Femur (tissue), 1 donor: ENCODE measurements around the gene HOXB8.

Source experiments
- DNase-seq: peaks from one replicate; pipeline ENCODE4 v3.0.0-alpha.2; 2017

The HOXB8 gene

DNA sequence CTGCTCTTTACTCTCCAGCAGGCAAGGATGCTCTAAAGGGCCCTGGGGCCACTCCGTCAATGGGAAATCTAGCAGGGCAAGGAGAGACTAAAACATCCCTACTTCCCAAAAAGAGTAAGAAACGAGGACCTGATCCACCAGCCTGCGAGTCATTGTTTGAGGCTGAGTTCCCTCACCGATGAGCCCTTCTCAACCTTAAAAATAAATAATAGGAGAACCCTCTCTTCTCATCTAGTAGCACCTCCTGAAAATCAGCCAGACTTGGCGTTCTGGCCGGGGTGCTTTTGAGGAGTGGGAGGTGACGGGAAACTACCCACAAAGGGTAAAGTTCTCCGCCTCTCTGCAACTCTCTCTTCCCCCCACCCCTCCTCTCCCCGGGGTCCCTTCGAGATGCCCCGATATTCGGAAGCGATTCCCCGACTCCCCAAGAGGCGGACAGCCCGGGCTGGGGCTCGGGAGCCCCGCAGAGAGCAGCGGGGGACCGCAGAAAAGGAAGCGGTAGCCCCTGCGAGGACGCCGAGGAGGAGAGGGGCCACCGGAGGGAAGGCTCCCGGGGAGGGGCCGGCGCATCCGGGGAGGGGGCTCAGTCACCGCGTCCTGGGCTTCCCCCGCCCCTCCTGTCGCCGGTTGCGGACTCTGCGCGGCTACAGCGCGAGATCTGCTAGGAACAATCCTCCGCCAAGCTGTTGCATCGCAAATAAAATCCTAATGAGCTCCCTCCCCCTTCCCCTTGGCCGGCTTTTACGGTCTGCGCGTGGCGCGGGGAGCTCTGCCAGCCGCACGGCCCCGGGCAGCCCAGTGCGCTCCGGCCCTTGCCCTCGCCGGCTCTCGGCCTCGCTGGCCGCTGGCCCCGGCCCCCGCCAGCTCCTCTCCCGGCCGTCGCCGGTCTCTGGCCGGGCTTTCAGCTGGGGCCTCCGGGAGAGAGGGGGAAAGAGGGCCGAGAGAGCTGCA is 9.7 kb upstream of the HOXB8 start:
- no peak for DNase-seq

DNA sequence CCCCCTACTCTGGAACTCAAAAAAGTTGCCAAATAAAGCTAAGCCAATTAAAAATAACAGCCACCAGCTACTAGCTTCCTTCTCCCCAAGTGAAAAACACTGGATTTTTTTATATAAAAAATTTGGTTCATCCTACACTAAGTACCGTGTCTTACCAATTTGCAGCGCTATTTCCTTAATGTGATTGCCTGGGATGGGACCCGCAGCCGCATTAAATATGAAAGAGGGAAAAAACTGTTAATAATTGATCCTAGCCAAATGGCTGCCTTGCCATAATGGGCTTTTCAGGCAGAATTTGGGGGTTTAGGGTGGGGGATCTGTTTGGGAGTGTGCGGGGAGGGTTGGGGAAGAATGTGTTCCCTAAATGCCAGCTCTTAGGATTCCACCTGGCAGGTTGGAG is 9.0 kb upstream of the HOXB8 start:
- no peak for DNase-seq

DNA sequence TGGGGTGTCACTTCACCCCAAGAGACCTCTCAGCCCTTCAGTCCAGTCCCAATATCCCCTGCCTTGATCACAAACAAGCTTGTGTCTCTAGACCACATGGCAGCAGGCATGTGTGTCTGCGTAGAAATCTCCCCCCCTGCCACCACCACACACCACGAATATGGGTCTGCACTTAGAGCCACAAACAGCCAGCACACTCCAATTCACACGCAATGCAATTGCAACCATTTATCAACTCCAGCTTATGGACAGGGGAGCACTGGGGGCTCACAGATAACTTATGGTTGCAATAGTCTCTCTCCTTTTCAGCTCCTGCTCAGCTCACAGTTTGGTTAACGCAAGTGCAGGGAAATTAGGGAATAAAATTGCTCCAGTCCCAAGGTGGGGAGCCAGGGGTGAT is 8.5 kb upstream of the HOXB8 start:
- DNase-seq: no peak

DNA sequence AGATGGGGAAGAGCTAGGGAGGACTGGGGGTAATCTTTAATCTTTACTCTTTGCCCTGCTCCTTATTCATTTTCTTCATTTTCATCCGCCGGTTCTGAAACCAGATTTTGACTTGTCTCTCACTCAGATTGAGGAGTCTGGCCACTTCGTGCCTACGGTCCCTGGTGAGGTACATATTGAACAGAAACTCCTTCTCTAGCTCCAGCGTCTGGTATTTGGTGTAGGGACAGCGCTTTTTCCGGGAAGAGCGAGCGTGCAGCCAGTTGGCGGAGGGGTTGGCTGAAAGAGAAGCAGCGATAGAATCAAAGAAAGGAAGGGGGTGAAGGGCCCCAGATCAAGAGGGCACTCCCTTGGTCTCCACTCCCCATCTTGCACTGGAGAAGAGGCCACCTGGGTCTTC is 7.8 kb upstream of the HOXB8 start:
- DNase-seq: no peak

DNA sequence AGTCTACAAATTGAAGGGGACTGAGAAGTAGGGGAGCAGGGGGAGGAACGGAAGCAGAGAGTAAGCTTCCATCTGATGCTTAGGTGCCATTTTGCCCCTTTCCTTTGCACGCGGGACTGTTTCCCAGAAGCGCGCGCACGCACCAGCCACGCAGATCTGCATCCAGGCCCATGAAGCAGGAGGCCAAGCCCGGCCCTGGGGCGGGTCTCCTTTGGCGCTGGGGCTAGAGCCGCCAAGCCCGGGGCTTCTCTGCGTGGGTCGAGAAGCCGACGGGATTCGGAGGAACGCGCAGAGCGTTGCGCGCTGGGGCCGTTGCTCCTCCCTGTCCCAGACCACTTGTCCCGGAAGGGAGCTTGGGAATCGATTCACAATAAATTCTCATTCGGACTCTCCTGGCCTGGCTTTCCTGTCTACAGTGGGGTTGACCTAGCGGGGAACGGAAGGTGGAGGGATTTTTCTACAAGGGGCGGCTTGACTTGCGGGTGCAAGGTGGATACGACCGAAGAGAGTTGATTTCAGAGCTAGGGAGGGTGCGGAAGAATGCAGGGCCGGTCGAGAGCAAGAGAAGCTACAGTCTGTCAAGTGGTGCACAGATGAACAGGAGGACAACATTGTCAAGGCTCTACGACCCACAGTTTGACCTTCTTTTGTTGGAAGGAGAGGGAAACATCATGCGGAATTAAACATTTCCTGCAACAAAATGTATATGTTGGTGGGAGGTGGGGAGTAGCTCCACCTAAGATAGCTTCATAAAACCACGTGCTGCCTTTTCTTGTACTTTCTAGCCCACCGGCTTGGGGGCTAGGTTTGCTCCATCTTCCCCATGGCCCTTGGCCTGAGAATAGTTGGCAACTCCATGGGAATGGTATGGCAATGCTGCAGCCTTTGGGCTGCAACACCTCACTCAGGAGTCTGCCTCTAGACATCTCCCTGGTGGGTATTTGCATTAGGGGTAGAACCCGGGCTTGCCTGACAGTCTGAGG is 6.6 kb upstream of the HOXB8 start:
- no peak for DNase-seq

DNA sequence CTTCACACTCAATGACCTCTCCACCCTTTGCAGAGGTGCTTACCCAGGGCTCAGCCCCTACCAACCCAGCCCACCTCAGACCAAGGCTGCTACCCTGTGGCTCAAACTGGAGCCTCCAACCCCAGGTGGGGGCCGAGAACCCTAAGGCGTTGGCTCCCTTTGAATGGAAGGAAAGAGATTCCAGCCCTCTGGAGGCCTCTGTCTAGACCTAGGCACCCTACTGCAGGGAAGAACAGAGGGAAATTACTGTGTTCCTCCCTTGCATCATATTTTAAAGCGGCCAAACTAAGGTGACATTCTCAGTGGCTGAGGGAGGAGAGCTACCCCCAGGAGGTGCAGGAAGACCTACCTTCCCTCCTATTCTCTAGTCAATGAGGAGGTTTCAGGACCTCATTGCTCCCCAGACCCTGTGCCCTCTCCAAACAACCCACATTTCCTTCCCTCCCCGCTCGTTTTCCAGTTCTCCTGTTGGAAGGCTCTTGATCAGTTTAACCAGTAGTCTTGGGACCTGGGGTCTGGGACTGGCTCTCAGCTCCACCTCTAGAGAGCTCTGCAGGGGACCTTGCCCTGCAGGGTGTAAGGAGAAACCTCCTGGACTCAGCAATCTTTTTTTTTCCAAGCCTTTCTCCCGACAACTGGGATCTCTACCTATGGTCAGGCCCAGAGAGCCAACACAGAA is 5.5 kb upstream of the HOXB8 start:
- DNase-seq: no peak

DNA sequence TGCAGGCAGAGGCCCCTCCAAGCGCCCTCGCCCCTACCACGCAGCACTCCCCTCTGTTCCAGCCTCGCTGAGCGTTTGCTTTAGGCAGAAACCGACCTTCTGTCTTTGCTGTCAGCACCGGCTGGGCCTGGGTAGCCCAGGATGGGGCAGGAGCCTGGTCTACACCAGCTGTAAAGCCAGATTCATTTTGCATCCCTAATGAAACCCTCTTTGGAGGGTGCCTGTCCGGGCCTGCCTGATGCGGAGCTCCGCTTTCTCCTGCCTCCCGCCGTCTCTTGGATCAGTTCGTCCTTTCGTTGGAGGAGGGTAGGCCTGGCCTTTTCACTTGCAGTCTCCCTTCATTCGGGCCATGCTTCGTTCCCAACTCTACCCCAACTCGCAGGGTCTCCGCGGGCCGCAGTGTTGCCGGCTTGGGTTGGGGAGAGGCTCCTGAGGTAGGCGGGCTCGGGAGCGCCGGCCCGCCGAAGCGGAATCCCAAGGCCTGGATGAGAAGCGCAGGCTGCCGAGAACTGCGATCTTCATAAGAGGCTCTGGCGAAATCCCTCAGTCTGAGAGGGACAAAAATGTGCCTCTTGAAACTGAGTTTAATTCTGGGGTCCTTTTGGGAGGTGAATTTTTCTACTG is 4.8 kb upstream of the HOXB8 start:
- DNase-seq: no peak

DNA sequence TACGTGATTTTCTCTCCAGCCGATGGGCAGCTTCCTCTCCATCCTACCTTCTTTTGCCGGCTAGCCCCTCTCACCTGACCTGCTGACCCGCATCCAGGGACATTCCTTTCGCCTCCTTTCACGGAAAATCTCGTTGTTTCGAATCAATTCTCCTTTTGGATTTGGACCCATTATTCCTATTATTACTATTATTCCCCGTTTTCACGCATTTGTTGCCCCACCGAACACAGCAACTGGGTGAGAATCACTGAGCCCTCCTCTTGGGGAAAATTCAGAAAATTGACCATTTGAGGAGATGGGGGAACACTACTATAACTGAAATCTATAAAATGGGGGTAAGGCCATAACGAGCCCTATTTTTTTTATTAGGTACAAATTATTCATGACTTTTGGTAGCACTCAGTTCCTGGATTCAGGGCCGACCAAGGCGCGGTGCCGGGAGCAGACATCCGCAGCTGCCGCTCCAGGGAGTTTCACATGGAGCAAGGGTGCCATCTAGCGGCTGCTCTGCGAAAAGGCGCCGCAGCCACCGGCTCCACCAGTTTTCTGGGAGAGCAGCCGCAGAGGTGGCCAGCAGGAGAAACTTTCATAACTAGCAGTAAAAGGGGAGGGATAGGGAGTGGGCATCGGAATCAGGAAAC is 3.3 kb upstream of the HOXB8 start:
- DNase-seq: peak; percentile 92

DNA sequence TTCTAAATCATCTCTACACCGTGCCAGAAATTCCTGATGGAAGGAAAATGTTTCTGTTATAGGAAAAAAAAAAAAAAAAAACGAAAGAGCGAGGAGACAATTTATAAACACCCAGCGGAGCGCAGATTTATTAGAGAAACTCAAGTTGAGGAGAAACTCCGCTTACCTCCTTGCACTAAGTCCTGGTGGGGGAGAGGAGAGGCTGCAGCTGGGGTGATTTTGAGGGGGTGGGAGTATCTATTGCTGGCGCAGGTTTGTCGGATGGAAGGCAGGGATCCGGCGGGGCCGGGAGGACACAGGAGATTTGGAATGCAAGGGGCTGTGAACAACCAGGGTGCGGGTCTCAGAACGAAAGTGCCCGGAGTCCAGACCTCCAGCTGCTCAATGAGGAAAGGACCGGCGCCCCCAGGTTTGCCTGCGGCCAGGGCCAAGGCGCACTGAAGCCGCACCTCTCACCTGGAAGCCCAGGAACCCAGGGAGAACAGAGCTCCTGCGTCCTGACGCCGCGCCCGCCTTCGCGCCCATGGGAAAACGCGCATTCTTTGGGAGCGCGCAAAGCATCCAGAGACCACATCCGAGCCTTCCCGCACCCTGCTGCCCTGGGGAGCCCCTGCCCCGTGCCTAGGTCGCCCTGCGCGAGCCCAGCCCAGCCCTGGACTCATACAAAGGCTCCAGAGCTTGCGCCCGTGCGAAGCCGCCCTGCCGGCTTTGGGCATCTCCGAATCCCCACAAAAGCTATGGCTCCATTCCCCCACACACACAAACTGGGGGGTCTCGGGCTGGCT is 2.6 kb upstream of the HOXB8 start:
- no peak for DNase-seq

DNA sequence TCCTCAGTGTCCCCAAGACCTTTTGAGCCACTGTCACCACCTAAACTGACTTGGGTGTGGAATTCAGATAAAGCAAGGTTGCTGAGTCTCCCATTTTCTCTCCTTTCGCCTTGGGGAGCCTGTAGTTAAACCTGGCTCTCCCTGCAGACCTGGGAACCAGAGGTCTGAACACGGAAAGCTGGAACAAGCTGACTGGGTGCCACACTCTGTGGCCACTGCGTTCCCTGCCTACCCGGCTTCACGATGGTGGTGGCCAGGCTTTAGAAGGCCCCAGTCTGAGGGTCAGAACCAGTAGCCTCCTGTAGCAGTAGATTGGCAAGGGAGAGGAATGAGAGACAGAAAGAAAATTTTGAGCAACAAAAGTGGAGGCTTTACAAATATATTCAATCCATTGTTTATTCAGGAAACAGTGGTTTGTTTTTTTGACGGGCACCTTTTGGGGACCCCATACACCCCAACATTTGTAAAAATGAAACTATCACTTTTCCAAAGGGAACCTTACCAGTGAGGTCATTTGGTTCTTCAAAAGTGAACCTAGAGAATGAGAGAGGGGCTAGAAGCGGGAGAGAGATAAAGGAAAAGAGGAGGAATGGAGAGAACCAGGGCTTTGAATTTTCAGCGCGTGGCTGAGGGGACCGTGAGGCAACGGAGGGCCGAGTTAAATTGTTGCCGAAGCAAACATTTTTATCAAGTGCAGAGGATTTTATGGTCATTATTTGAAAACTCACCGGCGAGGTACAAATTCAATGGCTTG is 1.8 kb upstream of the HOXB8 start:
- DNase-seq: no peak

DNA sequence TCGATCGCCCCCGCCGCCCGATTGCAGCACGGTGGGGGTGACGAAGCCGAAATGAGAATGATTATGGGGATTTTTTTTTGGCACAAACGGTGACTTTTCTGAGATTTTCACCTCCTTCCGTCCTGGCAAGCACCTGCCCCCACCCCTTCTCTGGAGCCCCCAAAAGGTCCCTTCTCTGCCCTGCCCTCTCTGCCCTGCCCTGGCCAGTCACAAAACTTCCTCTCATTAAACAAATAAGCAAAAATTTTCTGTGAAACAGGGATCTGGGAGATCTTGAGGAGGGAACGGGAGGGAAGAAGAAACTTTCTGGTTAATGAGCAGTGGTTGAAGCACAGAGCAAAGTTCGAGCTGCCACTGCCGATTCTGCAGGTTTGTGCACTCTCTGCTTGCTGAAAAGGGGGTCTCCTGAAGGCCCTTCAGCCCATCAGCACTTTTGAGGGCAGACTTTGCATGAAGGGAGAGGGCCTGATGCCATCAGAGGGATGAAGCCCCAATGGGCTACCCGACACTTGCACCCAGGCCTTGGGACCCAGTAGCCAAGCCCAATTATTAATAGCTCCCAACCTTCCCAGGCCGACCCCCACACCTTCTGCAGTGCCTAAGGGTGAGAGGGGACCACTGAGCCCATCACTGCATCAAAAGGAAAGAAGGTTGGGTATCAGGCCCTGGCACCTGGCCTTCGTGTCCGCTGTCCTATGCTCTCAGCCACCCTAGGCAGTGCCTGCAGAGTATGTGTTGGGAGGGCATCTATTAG is 1.0 kb upstream of the HOXB8 start:
- DNase-seq: no peak

DNA sequence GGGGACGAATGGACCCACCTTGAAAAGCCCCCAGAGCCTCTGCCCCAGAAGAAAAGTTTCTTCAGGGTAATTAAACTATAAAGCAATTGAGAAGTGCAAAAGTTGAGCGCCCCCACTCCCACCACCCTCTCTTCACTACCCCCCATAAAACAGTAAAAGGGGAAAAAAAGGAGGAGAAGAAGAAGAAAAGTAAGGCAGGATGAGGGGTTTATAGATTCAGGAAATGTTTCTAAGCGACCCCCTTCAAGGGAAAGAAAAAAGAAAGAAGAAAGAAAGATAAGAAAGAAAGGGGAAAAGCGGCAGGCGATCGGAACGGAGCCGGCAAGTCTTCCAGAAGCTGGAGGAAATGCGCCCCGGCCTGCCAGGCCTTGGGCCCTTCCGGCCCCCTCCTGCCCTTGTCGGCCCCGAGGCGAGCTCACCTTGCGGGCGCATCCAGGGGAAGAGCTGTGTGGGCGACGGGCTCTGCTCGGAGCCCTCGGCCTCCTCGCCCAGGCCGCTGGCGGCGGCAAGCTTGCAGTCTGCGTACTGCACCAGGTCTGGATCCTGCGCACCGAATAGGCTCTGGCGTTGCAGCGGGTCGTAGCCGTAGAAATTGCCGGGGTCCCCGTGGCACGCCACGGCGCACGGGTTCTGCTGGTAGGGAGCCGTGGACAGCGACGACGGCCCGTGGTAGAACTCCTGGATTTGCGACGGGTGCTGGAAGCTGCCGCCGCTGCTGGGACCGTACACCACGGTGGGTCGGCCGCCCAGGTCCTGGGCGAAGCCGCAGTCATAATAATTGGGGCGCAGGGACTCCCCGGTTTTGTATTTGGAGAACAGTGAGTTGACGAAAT is 1.0 kb downstream of the HOXB8 start:
- no peak for DNase-seq

DNA sequence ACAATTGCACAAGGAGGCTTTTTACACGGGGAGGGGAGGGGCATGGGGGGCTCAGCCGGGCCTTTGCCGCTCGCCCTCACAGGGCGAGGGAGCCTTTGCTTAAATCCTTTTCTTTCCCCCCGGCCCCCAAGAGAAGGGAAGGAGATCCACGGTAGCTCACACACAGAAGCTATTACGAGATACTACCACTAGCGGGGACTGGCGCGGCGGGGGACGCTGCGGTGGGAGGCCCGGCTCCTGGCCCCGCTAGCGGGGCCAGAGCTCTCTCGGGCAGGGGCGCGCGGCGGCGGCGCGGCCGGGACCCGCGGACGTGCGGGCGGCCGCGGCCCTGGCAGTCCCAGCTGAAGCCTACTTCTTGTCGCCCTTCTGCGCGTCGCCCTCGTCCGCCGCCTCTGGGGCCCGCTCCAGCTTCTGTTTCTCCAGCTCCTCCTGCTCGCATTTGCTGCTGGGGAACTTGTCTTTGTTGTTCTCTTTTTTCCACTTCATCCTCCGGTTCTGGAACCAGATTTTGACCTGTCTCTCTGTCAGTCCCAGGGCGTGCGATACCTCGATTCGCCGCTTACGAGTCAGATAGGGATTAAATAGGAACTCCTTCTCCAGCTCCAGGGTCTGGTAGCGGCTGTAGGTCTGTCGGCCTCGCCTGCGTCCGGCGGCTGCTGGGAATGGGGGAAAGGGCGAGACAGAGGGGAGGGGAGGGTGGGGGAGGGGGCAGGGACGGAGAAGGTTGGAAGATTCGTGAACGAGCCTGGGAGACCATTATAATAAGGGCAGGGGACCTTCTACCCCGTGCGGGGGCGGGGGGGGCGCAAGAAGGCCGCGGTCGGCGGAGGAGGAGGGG is 2.0 kb downstream of the HOXB8 start:
- DNase-seq: no peak

DNA sequence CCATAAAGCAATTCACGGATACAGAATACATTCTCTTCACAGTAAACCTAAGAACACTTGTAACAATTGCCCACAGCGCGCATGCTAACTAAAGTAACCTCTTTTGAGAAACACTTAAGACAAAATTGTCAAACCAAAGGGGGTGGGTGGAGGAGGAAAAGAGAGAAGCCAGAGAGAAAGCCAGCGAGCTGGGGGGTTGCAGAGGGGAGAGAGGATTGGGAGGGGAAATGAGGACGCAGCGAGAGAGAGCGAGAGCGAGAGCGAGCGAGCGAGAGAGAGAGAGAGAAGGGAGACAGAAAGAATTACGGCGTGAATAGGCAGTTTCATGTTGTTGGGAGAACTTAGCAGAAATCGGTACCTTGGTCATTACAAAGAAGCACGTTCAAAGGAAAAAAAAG is 2.6 kb downstream of the HOXB8 start:
- DNase-seq: no peak

DNA sequence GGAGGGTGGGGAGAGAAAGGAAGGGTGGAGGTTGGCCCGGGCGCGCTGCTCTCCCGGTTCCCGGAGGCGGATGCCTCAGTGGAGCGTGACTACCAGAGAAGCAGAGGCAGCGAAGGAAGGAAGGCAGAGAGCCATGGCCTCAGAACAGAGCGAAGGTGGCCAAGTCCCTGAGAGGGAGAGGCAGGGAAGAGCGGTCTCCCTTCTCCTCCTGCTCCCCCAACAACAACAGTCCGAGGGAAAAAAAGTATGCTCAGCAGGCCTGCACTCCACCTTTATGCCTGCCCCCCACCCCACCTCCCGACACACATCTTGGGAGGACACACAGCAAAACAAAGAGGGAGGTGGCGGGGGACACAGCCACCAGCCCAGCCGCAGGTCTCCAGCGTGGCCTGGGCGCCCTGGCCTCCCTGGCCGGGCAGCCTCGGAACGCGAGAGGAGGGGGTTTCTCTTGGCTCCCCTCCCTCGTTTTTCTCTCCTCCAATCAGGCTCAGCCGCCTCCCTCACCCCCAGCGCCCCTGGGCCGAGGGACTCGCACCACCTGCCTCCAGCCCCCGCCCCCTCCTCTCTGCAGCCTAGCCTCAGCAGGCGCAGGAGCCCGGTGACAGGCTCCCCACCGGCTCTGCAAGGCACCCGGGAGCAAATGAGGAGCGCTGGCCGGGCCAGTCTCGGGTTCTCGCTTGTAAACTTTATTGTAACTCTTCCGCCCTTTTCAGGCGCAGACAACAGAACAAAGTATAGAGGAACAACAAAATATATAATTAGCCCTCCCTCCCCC is 3.2 kb downstream of the HOXB8 start:
- DNase-seq: no peak

DNA sequence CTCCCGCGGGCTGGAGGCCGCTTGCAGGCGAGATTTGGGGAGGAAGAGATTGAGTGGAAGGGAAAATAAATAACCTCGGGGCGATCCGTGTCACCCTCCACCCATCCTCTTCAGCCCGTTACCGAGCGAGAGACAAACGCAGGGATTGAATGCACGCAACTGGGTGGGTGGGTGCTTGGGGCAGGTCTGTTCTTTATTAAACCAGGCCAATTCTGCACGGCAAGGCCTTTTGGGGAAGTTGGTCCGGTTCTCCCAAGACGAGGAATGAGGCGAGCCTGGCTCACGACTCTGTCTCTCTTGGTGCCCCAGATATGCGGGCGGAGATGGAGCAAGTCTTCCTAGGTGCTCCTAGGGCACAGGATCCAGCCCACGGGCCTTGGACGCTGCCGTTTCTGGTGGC is 3.9 kb downstream of the HOXB8 start:
- DNase-seq: no peak
